H1 (cell line): ENCODE results near the gene DEDD. TPM values are rescaled to one million over a fixed set of nuclear protein-coding genes. Genes with fewer than 3 reads are reported as not detected.

ENCODE experiments used
- RFX5 ChIP-seq: IDR thresholded peaks from 2 replicates; pipeline ENCODE4 v1.6.1; 2011; ENCODE audit warnings: low read depth, low read length, improper control_type of control experiment, borderline replicate concordance
- SP4 ChIP-seq: IDR thresholded peaks from 2 replicates; pipeline ENCODE4 v1.6.1; 2012; ENCODE audit warnings: low read length, inconsistent platforms
- TBP ChIP-seq: IDR thresholded peaks from 2 replicates; pipeline ENCODE4 v1.6.1; 2011; ENCODE audit warnings: low read depth, low read length, improper control_type of control experiment
- polyA plus RNA-seq, 7 experiments: library from polyadenylated mRNA; depleted of rRNA in 3 of 7; stranded (reverse) in 5 of 7; unstranded in 2 of 7; fragments of >200 nt in 5 of 7; fragments of 200-250 nt in 2 of 7; gene quantifications; 1 replicate in 5 of 7; 2 replicates in 1 of 7; 4 replicates in 1 of 7; pipeline versions ENCODE4 v1.2.1 to v1.2.3, GENCODE V29; 2011 to 2013; ENCODE audit warnings: missing spikeins in 2 of 7, mixed read lengths in 2 of 7
- total RNA-seq: library from RNA; stranded (reverse); fragmentation: NEBNext Ultra II Directional; extraction: Animal tissue kit (Norgen Biotek cat#: 25700); gene quantifications from 2 replicates; pipeline ENCODE4 v1.2.1, GENCODE V29; 2021
- TF ChIP-seq, protein P1 (sequence below), 3 experiments: IDR thresholded peaks; 1 replicate in 2 of 3; 2 replicates in 1 of 3; pipeline versions ENCODE4 v1.5.1 to v1.6.1; 2011; ENCODE audit warnings: low read length in 3 of 3, mild to moderate bottlenecking in 3 of 3, inconsistent platforms in 2 of 3, low read depth in 1 of 3, moderate library complexity in 1 of 3; ENCODE audit not compliant: insufficient read depth in 1 of 3; ENCODE audit errors: control extremely low read depth in 1 of 3

Gene DEDD
- total and polyA plus RNA-seq, 2 of the 8 experiments (the other 6 are each of a cell fraction or from before 2014, with no cell fraction given), result 42.6 to 55.9 TPM

DNA sequence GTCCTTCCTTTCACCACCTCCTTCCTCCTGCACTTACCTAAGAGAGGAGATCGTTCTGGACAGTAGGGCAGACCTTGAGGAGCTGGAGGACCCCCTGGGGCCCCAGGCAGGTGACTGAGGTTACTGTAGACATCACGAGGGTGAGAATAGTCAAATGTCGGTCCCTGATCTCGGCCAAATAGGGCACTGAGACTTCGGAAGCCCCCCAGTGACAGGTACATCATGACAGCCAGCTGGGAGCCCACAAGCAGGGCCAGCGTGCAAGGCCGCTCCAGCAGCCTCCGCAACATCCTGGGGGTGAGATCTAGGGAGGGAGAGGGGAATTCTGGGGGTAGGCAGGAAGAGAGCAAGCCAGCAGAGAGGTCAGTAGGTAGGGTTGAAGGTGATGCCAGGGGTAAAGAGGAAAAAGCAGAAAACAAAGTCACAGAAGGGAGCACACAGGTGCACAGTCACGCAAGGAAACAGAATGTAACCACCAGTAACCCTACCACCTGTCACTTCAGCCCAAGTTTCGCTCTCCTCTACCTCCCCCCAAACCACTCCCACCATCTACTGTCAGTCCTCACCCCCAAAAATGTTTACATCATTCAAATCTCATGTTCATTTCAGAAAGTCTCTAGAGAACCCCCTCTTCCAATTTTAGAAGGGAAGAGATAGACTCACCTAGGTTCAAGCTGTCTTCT lies 43.4 kb upstream of the DEDD start (continued):
- TF ChIP-seq SP4, result no peak
- TF ChIP-seq, protein P1, sequence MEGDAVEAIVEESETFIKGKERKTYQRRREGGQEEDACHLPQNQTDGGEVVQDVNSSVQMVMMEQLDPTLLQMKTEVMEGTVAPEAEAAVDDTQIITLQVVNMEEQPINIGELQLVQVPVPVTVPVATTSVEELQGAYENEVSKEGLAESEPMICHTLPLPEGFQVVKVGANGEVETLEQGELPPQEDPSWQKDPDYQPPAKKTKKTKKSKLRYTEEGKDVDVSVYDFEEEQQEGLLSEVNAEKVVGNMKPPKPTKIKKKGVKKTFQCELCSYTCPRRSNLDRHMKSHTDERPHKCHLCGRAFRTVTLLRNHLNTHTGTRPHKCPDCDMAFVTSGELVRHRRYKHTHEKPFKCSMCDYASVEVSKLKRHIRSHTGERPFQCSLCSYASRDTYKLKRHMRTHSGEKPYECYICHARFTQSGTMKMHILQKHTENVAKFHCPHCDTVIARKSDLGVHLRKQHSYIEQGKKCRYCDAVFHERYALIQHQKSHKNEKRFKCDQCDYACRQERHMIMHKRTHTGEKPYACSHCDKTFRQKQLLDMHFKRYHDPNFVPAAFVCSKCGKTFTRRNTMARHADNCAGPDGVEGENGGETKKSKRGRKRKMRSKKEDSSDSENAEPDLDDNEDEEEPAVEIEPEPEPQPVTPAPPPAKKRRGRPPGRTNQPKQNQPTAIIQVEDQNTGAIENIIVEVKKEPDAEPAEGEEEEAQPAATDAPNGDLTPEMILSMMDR (IDR thresholded peaks at IDR 0.05; ENCODE audit: control extremely low read depth in 1 of 3, insufficient read depth in 1 of 3, low read depth in 1 of 3, low read length in 3 of 3), result no peak
- no peak for TF ChIP-seq TBP
- TF ChIP-seq RFX5, result no peak
- TF ChIP-seq, all 59 proteins: peak for 0
